H1 (cell line): ENCODE measurements around the gene ARHGAP1. TPM values are rescaled to one million over a fixed set of nuclear protein-coding genes. Genes with fewer than 3 reads are reported as not detected.

Experiments
- BRCA1 ChIP-seq: IDR thresholded peaks from 2 replicates; pipeline ENCODE4 v1.6.1; 2012; ENCODE audit warnings: low read depth, low read length, improper control_type of control experiment
- JUN ChIP-seq: IDR thresholded peaks from 2 replicates; pipeline ENCODE4 v1.6.1; 2011; ENCODE audit warnings: low read depth, mild to moderate bottlenecking, improper control_type of control experiment, low read length
- TAF1 ChIP-seq: IDR thresholded peaks from 2 replicates; pipeline ENCODE4 v1.6.1; 2011; ENCODE audit warnings: mild to moderate bottlenecking, low read depth, low read length
- TEAD4 ChIP-seq: IDR thresholded peaks from 2 replicates; pipeline ENCODE4 v1.6.1; 2012; ENCODE audit warnings: low read depth, low read length, inconsistent platforms, mixed read lengths
- polyA plus RNA-seq, 7 experiments: library from polyadenylated mRNA; depleted of rRNA in 3 of 7; stranded (reverse) in 5 of 7; unstranded in 2 of 7; fragments of >200 nt in 5 of 7; fragments of 200-250 nt in 2 of 7; gene quantifications; 1 replicate in 5 of 7; 2 replicates in 1 of 7; 4 replicates in 1 of 7; pipeline versions ENCODE4 v1.2.1 to v1.2.3, GENCODE V29; 2011 to 2013; ENCODE audit warnings: missing spikeins in 2 of 7, mixed read lengths in 2 of 7
- total RNA-seq: library from RNA; stranded (reverse); fragmentation: NEBNext Ultra II Directional; extraction: Animal tissue kit (Norgen Biotek cat#: 25700); gene quantifications from 2 replicates; pipeline ENCODE4 v1.2.1, GENCODE V29; 2021

Gene ARHGAP1
- total and polyA plus RNA-seq, 2 of the 8 experiments (the other 6 are each of a cell fraction or from before 2014, with no cell fraction given), result 28.6 to 58.8 TPM

DNA sequence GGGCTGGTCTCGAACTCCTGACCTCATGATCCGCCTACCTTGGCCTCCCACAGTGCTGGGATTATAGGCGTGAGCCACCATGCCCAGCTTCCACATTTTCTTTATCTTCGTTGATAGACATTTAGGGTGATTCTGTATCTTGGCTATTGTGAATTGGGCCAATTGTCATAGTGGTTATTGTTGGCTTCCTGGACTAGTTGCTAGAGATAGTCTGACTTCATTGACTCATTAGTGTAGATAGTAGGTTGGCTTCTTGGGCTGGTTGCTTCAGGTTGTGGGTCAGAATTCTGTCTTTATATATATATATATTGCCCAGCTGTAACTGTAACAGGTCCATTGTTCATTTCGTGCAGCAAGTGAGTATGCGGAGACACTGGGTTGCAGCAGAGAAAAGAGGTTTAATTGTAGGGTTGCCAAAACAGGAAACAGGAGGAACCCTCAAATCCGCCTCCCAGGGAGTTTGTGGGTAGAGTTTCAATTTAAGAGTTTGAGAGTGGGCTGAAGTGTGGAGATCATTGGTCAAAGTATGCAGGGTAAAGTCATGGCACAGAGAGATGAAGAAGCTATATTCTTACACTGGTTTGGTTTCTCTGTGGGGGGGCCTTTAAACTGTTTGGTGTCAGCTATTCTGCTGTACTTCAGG, 61.1 kb downstream of the ARHGAP1 start (continued):
- no peak for TF ChIP-seq JUN
- TF ChIP-seq TAF1, result no peak
- no peak for TF ChIP-seq TEAD4
- TF ChIP-seq BRCA1, result no peak
